Adrenal gland (tissue), 5 donors: ENCODE data around the gene SH2D6.

Source experiments
- CTCF ChIP-seq, 6 experiments: fragments of 450-650 bp in 4 of 6; fragments of 200-600 bp in 2 of 6; sonication (generic) in 1 of 6; IDR thresholded peaks; 1 replicate in 5 of 6; 2 replicates in 1 of 6; pipeline versions ENCODE4 v1.5.1 to v1.8.0; 2016 to 2021; ENCODE audit warnings: antibody characterized with exemption in 6 of 6, mild to moderate bottlenecking in 2 of 6, moderate library complexity in 1 of 6
- POLR2A ChIP-seq, 2 donors: fragments of 450-650 bp; IDR thresholded peaks; one replicate each; pipeline ENCODE4 v1.6.1; 2017; ENCODE audit warnings: antibody characterized with exemption in 2 of 2, mild to moderate bottlenecking in 2 of 2, moderate library complexity in 1 of 2
- donor health status: DM: no; HTN: no; CAD: no.

- no peak for TF ChIP-seq CTCF (IDR thresholded peaks at IDR 0.05)
- TF ChIP-seq POLR2A (IDR thresholded peaks at IDR 0.05) = no peak
Observed at GRCh38 chr2:85468096-85468703, 49.7 kb downstream of the SH2D6 start.
